Retinal pigment epithelial cell (primary cell): ENCODE data around the gene FAM83E.

Experiments
- DNase-seq: peaks from one replicate; pipeline ENCODE4 v3.0.0-alpha.2; 2010; ENCODE audit warnings: low read depth
- H3K4me3 ChIP-seq: 2 replicates; pipeline ENCODE4 v1.5.1; 2011; ENCODE audit warnings: mild to moderate bottlenecking, low read length, control low read depth, moderate library complexity
- TF ChIP-seq, protein P1 (sequence below): conservative IDR thresholded peaks from 2 replicates; pipeline ENCODE4 v1.5.1; 2011; ENCODE audit warnings: low read depth, low read length, control low read depth, inconsistent platforms

FAM83E gene

GRCh38 chr19:48613852-48614435 lies 932 bp downstream of the FAM83E start:
- no peak overlapping the region for H3K4me3 ChIP-seq
- no peak for DNase-seq
- TF ChIP-seq, protein P1, sequence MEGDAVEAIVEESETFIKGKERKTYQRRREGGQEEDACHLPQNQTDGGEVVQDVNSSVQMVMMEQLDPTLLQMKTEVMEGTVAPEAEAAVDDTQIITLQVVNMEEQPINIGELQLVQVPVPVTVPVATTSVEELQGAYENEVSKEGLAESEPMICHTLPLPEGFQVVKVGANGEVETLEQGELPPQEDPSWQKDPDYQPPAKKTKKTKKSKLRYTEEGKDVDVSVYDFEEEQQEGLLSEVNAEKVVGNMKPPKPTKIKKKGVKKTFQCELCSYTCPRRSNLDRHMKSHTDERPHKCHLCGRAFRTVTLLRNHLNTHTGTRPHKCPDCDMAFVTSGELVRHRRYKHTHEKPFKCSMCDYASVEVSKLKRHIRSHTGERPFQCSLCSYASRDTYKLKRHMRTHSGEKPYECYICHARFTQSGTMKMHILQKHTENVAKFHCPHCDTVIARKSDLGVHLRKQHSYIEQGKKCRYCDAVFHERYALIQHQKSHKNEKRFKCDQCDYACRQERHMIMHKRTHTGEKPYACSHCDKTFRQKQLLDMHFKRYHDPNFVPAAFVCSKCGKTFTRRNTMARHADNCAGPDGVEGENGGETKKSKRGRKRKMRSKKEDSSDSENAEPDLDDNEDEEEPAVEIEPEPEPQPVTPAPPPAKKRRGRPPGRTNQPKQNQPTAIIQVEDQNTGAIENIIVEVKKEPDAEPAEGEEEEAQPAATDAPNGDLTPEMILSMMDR, result no peak

DNA sequence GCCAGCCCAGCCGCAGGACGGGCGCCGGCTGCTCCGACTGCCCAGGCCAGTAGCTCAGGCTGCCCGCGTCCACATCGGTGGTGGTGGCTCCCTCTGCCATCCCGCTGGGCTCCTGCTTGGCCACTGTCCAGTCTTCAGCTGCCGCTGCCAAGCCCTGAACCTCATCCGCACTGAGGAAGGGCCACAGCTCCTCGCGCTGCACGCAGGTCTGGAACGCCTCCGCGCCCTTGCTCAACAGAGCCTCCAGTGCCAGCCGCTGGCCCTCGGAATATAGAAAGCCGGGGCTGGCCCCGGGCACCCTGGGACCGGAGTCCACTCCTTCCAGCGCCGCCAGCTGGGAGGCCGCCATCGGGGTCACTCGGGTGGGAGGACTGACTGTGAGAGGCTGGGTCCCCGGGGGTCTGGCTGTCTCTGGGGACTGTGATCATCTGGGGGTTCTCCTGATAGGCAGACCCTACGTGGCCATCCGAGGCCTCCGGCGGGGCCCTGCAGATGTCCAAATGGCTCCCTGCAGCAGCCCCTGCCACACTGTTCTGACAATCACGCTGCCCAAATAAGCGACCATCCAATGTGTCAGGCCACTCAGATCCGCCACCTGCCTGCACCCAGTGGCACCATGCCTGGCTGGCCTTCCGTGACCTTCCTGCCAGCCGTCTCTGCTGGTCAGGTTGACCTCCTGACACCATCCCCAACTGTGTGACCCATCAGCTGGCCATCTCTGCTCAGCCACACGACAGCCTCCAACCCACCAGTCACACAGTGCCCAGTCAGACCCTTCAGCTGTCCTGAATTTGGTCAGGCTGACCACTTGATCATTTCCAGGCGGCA lies 1.6 kb downstream of the FAM83E start:
- no peak overlapping the region for H3K4me3 ChIP-seq
- no peak for DNase-seq

GRCh38 chr19:48611872-48612271 lies 3.0 kb downstream of the FAM83E start:
- TF ChIP-seq, protein P1, result no peak
- no peak for DNase-seq
- no peak overlapping the region for H3K4me3 ChIP-seq

More for the DNA sequence above, 1.6 kb downstream of the FAM83E start:
- TF ChIP-seq, protein P1, result no peak

DNA sequence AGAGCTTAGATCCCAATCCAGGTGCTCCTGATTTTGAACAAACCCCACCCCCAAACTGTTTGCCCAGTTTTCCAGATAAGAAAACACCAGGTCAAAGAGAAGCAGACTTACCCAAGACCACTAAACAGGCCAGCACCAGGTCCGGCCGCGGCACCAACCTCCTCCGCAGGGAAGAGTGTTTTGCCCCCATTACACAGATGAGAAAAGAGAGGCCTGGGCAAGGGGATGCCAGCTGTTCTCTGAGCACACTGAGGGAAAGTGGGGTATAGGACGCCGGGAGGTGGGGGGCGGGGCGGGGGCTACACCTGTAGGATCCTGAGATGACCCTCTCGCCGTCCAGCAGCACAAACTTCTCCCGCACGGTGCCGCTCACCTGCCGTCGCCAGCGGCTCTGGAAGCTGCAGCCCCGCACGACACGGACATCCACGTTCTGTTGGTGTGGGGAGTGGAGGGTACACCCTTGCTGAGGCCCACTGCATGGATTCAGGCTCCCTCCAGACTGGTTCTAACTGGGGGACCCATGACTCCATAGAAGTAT lies 5.2 kb downstream of the FAM83E start:
- TF ChIP-seq, protein P1, result no peak
- H3K4me3 ChIP-seq, result no peak overlapping the region
- no peak for DNase-seq

GRCh38 chr19:48608798-48609263 lies 6.0 kb downstream of the FAM83E start:
- TF ChIP-seq, protein P1, result peak; percentile 70
- no peak overlapping the region for H3K4me3 ChIP-seq
- DNase-seq, result no peak

DNA sequence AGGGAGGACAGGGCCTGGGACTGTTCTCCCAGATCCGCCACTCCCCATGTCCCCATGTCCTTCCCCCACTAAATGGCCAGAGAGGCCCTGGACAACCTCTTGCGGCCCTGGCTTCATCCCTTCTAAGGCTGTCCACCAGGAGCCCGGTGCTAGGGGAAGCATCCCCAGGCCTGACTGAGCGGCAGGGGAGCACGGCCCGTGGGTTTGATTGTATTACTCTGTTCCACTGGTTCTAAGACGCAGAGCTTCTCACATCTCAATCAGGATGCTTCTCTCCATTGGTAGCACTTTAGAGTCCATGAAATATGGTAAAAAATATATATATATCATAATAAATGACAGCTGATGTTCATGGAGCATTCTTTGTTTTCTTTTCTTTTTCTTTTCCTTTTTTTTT lies 7.5 kb downstream of the FAM83E start:
- TF ChIP-seq, protein P1, result no peak
- DNase-seq, result no peak

More for the DNA sequence above, 7.5 kb downstream of the FAM83E start:
- H3K4me3 ChIP-seq, result no peak overlapping the region
